DND-41 (cell line): ENCODE data around the gene MVP.

ENCODE experiments used
- ATAC-seq: fragments of 200-7000 bp; cut with Tn5 transposase; 3 replicates; pipeline ENCODE4 v1.9.1; 2021; ENCODE audit warnings: low read depth; ENCODE audit not compliant: insufficient read depth
- DNase-seq: peaks from one replicate; pipeline ENCODE4 v3.0.0-alpha.2; 2020
- H2AFZ ChIP-seq: 2 replicates; pipeline ENCODE4 v1.6.0; 2012; ENCODE audit warnings: low read depth, low read length
- H3K27ac ChIP-seq: 2 replicates; pipeline ENCODE4 v1.5.1; 2012; ENCODE audit warnings: low read length, inconsistent platforms
- H3K27me3 ChIP-seq: fragments of 200-600 bp; sonication (generic); 2 replicates; pipeline ENCODE4 v1.6.0; 2012; ENCODE audit warnings: low read length, mild to moderate bottlenecking, inconsistent platforms; ENCODE audit not compliant: insufficient read depth, poor library complexity
- H3K36me3 ChIP-seq: 2 replicates; pipeline ENCODE4 v1.5.1; 2012; ENCODE audit warnings: low read length, inconsistent platforms; ENCODE audit not compliant: insufficient read depth
- H3K4me1 ChIP-seq: 2 replicates; pipeline ENCODE4 v1.5.1; 2012; ENCODE audit warnings: mild to moderate bottlenecking, low read length; ENCODE audit not compliant: insufficient read depth
- H3K4me2 ChIP-seq: 2 replicates; pipeline ENCODE4 v1.6.0; 2012; ENCODE audit warnings: mild to moderate bottlenecking, moderate library complexity, low read length, inconsistent platforms; ENCODE audit not compliant: insufficient read depth
- H3K4me3 ChIP-seq, 2 experiments: fragments of 200-600 bp in 1 of 2; shearing (Covaris generic) in 1 of 2; 2 replicates each; pipeline ENCODE4 v1.5.1; 2012 to 2016; ENCODE audit warnings: inconsistent platforms in 2 of 2, low read length in 2 of 2, mild to moderate bottlenecking in 2 of 2, low read depth in 1 of 2, moderate library complexity in 1 of 2
- H3K79me2 ChIP-seq: 2 replicates; pipeline ENCODE4 v1.6.0; 2012; ENCODE audit warnings: low read length, inconsistent platforms; ENCODE audit not compliant: insufficient read depth
- H3K9ac ChIP-seq: 2 replicates; pipeline ENCODE4 v1.6.0; 2012; ENCODE audit warnings: low read depth, mild to moderate bottlenecking, inconsistent platforms, low read length, moderate library complexity
- H3K9me3 ChIP-seq: 2 replicates; pipeline ENCODE4 v1.5.1; 2012; ENCODE audit warnings: low read length, moderate library complexity, mild to moderate bottlenecking, inconsistent platforms; ENCODE audit not compliant: insufficient read depth, severe bottlenecking
- H4K20me1 ChIP-seq: 2 replicates; pipeline ENCODE4 v1.6.0; 2012; ENCODE audit warnings: low read length; ENCODE audit not compliant: insufficient read depth
- CTCF ChIP-seq: IDR thresholded peaks from 2 replicates; pipeline ENCODE4 v1.5.1; 2012; ENCODE audit warnings: borderline replicate concordance, low read length, moderate library complexity, mild to moderate bottlenecking; ENCODE audit not compliant: poor library complexity, severe bottlenecking; ENCODE audit errors: extremely low read depth
- EZH2 ChIP-seq: IDR thresholded peaks from 3 replicates; pipeline ENCODE4 v1.6.1; 2012; ENCODE audit warnings: borderline replicate concordance, low read depth, mild to moderate bottlenecking, moderate library complexity, low read length, inconsistent platforms; ENCODE audit not compliant: severe bottlenecking

MVP gene

GRCh38 chr16:29840240-29840639 is 20.0 kb downstream of the MVP start:
- H3K27me3 ChIP-seq, result no peaks in the 10 kb centered on the region
- DNase-seq (no peak), ATAC-seq (no peak)
- H2AFZ ChIP-seq, result no peak overlapping the region
- no peaks in the 10 kb centered on the region for H3K9me3 ChIP-seq
- H3K79me2 ChIP-seq, result no peaks in the 10 kb centered on the region
- no peaks in the 10 kb centered on the region for H4K20me1 ChIP-seq
- no peak overlapping the region for H3K4me2 ChIP-seq
- no peak overlapping the region for H3K9ac ChIP-seq
- H3K4me1 ChIP-seq, result no peaks in the 10 kb centered on the region
- no peaks in the 10 kb centered on the region for H3K36me3 ChIP-seq
- H3K27ac ChIP-seq, result no peak overlapping the region
- TF ChIP-seq CTCF (no peak), EZH2 (no peak)
- H3K4me3 ChIP-seq, result no peak overlapping the region

- no peak overlapping the region for H3K27ac ChIP-seq
- no peak overlapping the region for H3K4me3 ChIP-seq
- no peak overlapping the region for H3K9ac ChIP-seq
- H2AFZ ChIP-seq, result no peak overlapping the region
- DNase-seq (no peak), ATAC-seq (no peak)
- no peak overlapping the region for H3K4me2 ChIP-seq
- no peaks in the 10 kb centered on the region for H3K4me1 ChIP-seq
- H3K79me2 ChIP-seq, result no peaks in the 10 kb centered on the region
- TF ChIP-seq CTCF, result no peak
- TF ChIP-seq EZH2, result no peak
- no peaks in the 10 kb centered on the region for H3K27me3 ChIP-seq
- no peaks in the 10 kb centered on the region for H3K36me3 ChIP-seq
- no peaks in the 10 kb centered on the region for H4K20me1 ChIP-seq
- H3K9me3 ChIP-seq, result no peaks in the 10 kb centered on the region
Observed at GRCh38 chr16:29841631-29842030, 21.4 kb downstream of the MVP start.

- H3K9me3 ChIP-seq, result no peaks in the 10 kb centered on the region
- no peak for TF ChIP-seq EZH2
- TF ChIP-seq CTCF, result peak; percentile 37
- ATAC-seq (peak; percentile 44; the same call in 2 of the 3 replicates), DNase-seq (no peak)
- no peaks in the 10 kb centered on the region for H3K79me2 ChIP-seq
- no peaks in the 10 kb centered on the region for H4K20me1 ChIP-seq
- no peak overlapping the region for H2AFZ ChIP-seq
- no peak overlapping the region for H3K4me2 ChIP-seq
- H3K27me3 ChIP-seq, result no peaks in the 10 kb centered on the region
- H3K4me1 ChIP-seq, result no peaks in the 10 kb centered on the region
- H3K4me3 ChIP-seq, result no peak overlapping the region
- H3K36me3 ChIP-seq, result no peaks in the 10 kb centered on the region
- no peak overlapping the region for H3K27ac ChIP-seq
- H3K9ac ChIP-seq, result no peak overlapping the region
Observed at GRCh38 chr16:29842732-29843346, 22.6 kb downstream of the MVP start.

GRCh38 chr16:29843931-29844330 is 23.7 kb downstream of the MVP start:
- H3K27me3 ChIP-seq, result no peaks in the 10 kb centered on the region
- no peak overlapping the region for H3K4me2 ChIP-seq
- no peaks in the 10 kb centered on the region for H3K9me3 ChIP-seq
- no peaks in the 10 kb centered on the region for H3K36me3 ChIP-seq
- H3K4me3 ChIP-seq, result no peak overlapping the region
- no peak for ATAC-seq
- no peak overlapping the region for H2AFZ ChIP-seq
- H3K9ac ChIP-seq, result no peak overlapping the region
- H4K20me1 ChIP-seq, result no peaks in the 10 kb centered on the region
- TF ChIP-seq EZH2 (no peak), CTCF (no peak)
- no peak for DNase-seq
- no peak overlapping the region for H3K27ac ChIP-seq
- H3K4me1 ChIP-seq, result peaks cover 2% of the 10 kb centered on the region; the same call in 1 of the 2 replicates
- H3K79me2 ChIP-seq, result no peaks in the 10 kb centered on the region
